Measurements from ENCODE around the gene CACNA1H. TPM values are rescaled to one million over a fixed set of nuclear protein-coding genes. Genes with fewer than 3 reads are reported as not detected.

Gene CACNA1H
- total RNA-seq, 2 experiments from 2014 or later: 0.27 to 0.34 TPM

- H3K36me3 Mint-ChIP-seq (ENCODE audit: low read depth): no peaks in the 10 kb centered on the region
- CTCF ChIA-PET: no interaction called here
- no peak overlapping the region for H3K27ac Mint-ChIP-seq
- H3K9me3 Mint-ChIP-seq: no peaks in the 10 kb centered on the region
- no peak overlapping the region for H3K4me3 Mint-ChIP-seq
- ATAC-seq: no peak
- no peaks in the 10 kb centered on the region for H3K27me3 Mint-ChIP-seq
- intact Hi-C loops (cut with micrococcal nuclease): no loop called here
- no peak for TF ChIP-seq CTCF (IDR thresholded peaks at IDR 0.05)
- POLR2A ChIA-PET: no interaction called here
- DNase-seq: no peak
- no peaks in the 10 kb centered on the region for H3K4me1 Mint-ChIP-seq (ENCODE audit: low read depth)
These were observed 22.8 kb downstream of the CACNA1H start for GRCh38 chr16:1175566-1176279.

- no peak for ATAC-seq
- H3K9me3 Mint-ChIP-seq: no peaks in the 10 kb centered on the region
- intact Hi-C loops (cut with micrococcal nuclease): no loop called here
- no peak for DNase-seq
- CTCF ChIA-PET: no interaction called here
- H3K4me3 Mint-ChIP-seq: no peak overlapping the region
- no peaks in the 10 kb centered on the region for H3K4me1 Mint-ChIP-seq (ENCODE audit: low read depth)
- no peak overlapping the region for H3K27ac Mint-ChIP-seq
- POLR2A ChIA-PET: no interaction called here
- no peak for TF ChIP-seq CTCF (IDR thresholded peaks at IDR 0.05)
- H3K36me3 Mint-ChIP-seq (ENCODE audit: low read depth): no peaks in the 10 kb centered on the region
- H3K27me3 Mint-ChIP-seq: no peaks in the 10 kb centered on the region
These were observed 23.5 kb downstream of the CACNA1H start for GRCh38 chr16:1176280-1176897.

GRCh38 chr16:1177053-1177452, 24.1 kb downstream of the CACNA1H start:
- Mint-ChIP-seq H3K4me1 (ENCODE audit: low read depth) (no peaks in the 10 kb centered on the region), H3K27me3 (no peaks in the 10 kb centered on the region), H3K27ac (no peak overlapping the region), H3K36me3 (ENCODE audit: low read depth) (no peaks in the 10 kb centered on the region), H3K9me3 (no peaks in the 10 kb centered on the region), H3K4me3 (no peak overlapping the region)
- ChIA-PET POLR2A (no interaction called here), CTCF (no interaction called here)
- DNase-seq (no peak), ATAC-seq (no peak)
- no peak for TF ChIP-seq CTCF (IDR thresholded peaks at IDR 0.05)
- intact Hi-C loops (cut with micrococcal nuclease): no loop called here

- Mint-ChIP-seq H3K9me3 (no peaks in the 10 kb centered on the region), H3K4me1 (ENCODE audit: low read depth) (no peaks in the 10 kb centered on the region), H3K27me3 (no peaks in the 10 kb centered on the region), H3K4me3 (no peak overlapping the region), H3K27ac (no peak overlapping the region), H3K36me3 (ENCODE audit: low read depth) (no peaks in the 10 kb centered on the region)
- ChIA-PET POLR2A (no interaction called here), CTCF (no interaction called here)
- intact Hi-C loops (cut with micrococcal nuclease): no loop called here
- no peak for ATAC-seq
- no peak for DNase-seq
- TF ChIP-seq CTCF (IDR thresholded peaks at IDR 0.05): no peak
These were observed 24.8 kb downstream of the CACNA1H start for GRCh38 chr16:1177750-1178149.

GRCh38 chr16:1178295-1178910, 25.5 kb downstream of the CACNA1H start:
- DNase-seq: no peak
- no peak overlapping the region for H3K4me3 Mint-ChIP-seq
- H3K36me3 Mint-ChIP-seq (ENCODE audit: low read depth): no peaks in the 10 kb centered on the region
- intact Hi-C loops (cut with micrococcal nuclease): no loop called here
- H3K4me1 Mint-ChIP-seq (ENCODE audit: low read depth): no peaks in the 10 kb centered on the region
- ChIA-PET CTCF (no interaction called here), POLR2A (no interaction called here)
- no peaks in the 10 kb centered on the region for H3K27me3 Mint-ChIP-seq
- ATAC-seq: no peak
- no peaks in the 10 kb centered on the region for H3K9me3 Mint-ChIP-seq
- no peak for TF ChIP-seq CTCF (IDR thresholded peaks at IDR 0.05)
- H3K27ac Mint-ChIP-seq: no peak overlapping the region

Measured in activated CD8-positive, alpha-beta T cell treated with anti-CD3 and anti-CD28 coated beads for 36 hours (primary cell).